IPS-18a (cell line): ENCODE results near the gene L1CAM.

ENCODE experiments used
- H3K27ac ChIP-seq: one replicate; pipeline ENCODE4 v1.5.1; 2013; ENCODE audit warnings: low read length
- H3K27me3 ChIP-seq: one replicate; pipeline ENCODE4 v1.6.1; 2013; ENCODE audit warnings: mild to moderate bottlenecking, low read length; ENCODE audit not compliant: control insufficient read depth, insufficient read depth
- H3K36me3 ChIP-seq: one replicate; pipeline ENCODE4 v1.6.1; 2013; ENCODE audit warnings: low read depth, low read length; ENCODE audit not compliant: control insufficient read depth
- H3K4me1 ChIP-seq: one replicate; pipeline ENCODE4 v1.6.1; 2013; ENCODE audit warnings: low read depth, low read length; ENCODE audit not compliant: control insufficient read depth
- H3K4me3 ChIP-seq: one replicate; pipeline ENCODE4 v1.5.1; 2013; ENCODE audit warnings: low read length
- H3K9ac ChIP-seq: one replicate; pipeline ENCODE4 v1.6.1; 2013; ENCODE audit warnings: mild to moderate bottlenecking, low read length, moderate library complexity
- H3K9me3 ChIP-seq: one replicate; pipeline ENCODE4 v1.6.1; 2013; ENCODE audit warnings: low read depth, low read length; ENCODE audit not compliant: control insufficient read depth

Gene L1CAM

DNA sequence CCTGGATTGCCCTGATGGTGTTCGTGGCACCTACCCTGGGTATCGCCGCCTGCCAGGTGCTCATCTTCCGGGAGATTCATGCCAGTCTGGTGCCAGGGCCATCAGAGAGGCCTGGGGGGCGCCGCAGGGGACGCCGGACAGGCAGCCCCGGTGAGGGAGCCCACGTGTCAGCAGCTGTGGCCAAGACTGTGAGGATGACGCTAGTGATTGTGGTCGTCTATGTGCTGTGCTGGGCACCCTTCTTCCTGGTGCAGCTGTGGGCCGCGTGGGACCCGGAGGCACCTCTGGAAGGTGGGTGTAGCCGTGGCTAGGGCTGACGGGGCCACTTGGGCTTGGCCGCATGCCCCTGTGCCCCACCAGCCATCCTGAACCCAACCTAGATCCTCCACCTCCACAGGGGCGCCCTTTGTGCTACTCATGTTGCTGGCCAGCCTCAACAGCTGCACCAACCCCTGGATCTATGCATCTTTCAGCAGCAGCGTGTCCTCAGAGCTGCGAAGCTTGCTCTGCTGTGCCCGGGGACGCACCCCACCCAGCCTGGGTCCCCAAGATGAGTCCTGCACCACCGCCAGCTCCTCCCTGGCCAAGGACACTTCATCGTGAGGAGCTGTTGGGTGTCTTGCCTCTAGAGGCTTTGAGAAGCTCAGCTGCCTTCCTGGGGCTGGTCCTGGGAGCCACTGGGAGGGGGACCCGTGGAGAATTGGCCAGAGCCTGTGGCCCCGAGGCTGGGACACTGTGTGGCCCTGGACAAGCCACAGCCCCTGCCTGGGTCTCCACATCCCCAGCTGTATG, 20.3 kb upstream of the L1CAM start:
- no peaks in the 10 kb centered on the region for H3K27me3 ChIP-seq
- H3K36me3 ChIP-seq, result no peaks in the 10 kb centered on the region
- H3K27ac ChIP-seq, result no peak overlapping the region
- no peaks in the 10 kb centered on the region for H3K4me1 ChIP-seq
- no peak overlapping the region for H3K9ac ChIP-seq
- H3K9me3 ChIP-seq, result no peaks in the 10 kb centered on the region
- no peak overlapping the region for H3K4me3 ChIP-seq

DNA sequence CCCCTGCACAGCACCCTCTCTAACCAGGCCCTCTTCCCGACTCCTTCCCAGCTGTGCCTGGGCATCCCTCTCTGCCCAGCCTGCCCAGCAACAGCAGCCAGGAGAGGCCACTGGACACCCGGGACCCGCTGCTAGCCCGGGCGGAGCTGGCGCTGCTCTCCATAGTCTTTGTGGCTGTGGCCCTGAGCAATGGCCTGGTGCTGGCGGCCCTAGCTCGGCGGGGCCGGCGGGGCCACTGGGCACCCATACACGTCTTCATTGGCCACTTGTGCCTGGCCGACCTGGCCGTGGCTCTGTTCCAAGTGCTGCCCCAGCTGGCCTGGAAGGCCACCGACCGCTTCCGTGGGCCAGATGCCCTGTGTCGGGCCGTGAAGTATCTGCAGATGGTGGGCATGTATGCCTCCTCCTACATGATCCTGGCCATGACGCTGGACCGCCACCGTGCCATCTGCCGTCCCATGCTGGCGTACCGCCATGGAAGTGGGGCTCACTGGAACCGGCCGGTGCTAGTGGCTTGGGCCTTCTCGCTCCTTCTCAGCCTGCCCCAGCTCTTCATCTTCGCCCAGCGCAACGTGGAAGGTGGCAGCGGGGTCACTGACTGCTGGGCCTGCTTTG, 19.6 kb upstream of the L1CAM start:
- no peak overlapping the region for H3K4me3 ChIP-seq
- H3K27ac ChIP-seq, result no peak overlapping the region
- H3K4me1 ChIP-seq, result no peaks in the 10 kb centered on the region
- H3K27me3 ChIP-seq, result no peaks in the 10 kb centered on the region
- H3K9me3 ChIP-seq, result no peaks in the 10 kb centered on the region
- no peaks in the 10 kb centered on the region for H3K36me3 ChIP-seq
- H3K9ac ChIP-seq, result no peak overlapping the region

DNA sequence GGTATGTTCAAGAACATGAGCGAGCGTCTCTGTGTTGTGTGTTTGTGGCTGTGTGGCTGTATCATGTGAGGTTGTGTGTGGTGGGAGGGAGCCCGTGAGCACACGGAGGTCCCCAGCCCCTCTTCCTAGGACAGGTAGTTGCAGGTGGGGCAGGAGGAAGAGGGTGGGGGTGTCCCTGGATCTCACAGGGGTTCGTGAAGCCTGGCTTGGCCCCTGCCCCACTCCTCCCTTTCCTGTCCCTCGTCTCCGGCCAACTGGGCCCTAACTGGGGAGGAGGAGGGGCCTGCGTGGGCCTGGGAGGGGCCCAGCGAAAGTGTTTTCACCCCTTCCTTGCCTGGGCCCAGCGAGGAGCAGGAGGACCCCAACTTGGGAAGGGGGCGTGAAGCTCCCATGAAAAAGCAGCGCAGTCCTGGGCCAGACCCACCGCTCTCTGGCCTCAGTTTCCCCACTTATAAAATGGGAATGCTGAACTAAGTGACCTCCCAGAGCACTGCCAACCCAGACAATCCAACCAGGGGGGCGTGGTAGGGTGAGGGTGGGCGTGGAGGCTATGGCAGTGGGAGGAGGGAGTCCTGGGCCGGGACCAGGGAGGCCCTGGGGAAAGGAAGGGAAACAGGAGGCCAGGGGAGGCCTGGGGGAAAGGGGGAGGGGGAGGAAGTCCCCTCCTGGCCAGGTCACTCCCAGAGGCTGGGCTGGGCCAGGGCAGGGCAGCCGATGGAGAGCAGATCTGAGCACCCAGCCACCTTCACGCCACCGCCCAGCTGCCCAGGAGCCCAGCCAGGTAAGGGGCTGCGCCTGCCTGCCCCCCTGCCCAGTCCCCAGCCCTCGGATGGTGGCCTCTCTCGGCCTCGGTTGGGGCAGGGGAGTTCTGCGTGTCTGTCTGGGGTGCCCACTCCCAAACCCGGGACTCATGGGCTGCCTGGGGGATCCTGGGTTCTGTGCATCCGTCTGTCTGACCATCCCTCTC, 18.3 kb upstream of the L1CAM start, which contains the start of gene AVPR2:
Gene AVPR2 (plus strand): TSS at position 683 of the 967 bp plus-strand sequence. CDS start 473 bp downstream, outside the sequence.
- Histone ChIP-seq H3K4me1 (no peaks in the 10 kb centered on the region), H3K27ac (no peak within 1 kb of the TSS), H3K27me3 (no peaks in the 10 kb centered on the region), H3K9ac (no peak within 1 kb of the TSS), H3K4me3 (no peak within 1 kb of the TSS), H3K9me3 (no peaks in the 10 kb centered on the region), H3K36me3 (no peaks in the 10 kb centered on the region)

DNA sequence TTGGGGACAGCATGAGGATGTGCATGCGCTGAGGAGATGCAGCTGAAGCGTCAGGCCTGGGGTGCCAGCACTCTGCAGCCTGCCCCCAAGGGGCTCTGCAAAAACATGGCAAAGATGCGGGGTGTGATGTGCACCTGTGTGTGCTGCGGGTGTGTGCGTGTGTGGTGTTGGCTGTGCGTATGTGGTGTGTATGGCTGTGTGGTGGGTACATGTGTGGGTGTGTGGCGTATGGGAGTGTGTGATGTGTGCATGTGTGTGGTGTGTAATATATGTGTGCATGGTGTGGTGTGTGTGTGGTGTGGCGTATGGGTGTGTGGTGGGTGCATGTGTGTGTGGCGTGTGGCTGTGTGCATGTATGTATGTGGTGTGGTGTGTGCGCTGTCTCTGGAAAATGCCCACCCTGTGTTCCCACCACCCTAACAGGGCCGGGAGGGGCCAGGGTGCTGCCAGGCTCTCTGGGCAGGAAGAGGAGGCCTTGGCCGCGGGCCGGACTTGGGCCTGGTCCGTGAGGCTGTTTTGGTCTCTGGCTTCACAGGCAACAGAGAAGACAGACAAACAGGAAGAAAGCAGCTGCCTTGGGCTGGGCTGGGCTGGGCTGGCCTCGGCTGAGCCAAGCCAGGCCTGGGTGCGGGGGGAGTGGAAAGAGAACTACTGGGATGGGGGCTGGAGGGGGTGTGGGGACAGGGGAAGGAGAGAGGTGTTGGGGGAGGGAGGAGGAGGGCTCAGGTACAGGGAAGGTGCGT, 17.4 kb upstream of the L1CAM start:
- H3K9ac ChIP-seq, result no peak overlapping the region
- no peaks in the 10 kb centered on the region for H3K27me3 ChIP-seq
- H3K4me1 ChIP-seq, result no peaks in the 10 kb centered on the region
- H3K4me3 ChIP-seq, result no peak overlapping the region
- no peak overlapping the region for H3K27ac ChIP-seq
- H3K9me3 ChIP-seq, result peaks cover 2% of the 10 kb centered on the region
- H3K36me3 ChIP-seq, result no peaks in the 10 kb centered on the region

DNA sequence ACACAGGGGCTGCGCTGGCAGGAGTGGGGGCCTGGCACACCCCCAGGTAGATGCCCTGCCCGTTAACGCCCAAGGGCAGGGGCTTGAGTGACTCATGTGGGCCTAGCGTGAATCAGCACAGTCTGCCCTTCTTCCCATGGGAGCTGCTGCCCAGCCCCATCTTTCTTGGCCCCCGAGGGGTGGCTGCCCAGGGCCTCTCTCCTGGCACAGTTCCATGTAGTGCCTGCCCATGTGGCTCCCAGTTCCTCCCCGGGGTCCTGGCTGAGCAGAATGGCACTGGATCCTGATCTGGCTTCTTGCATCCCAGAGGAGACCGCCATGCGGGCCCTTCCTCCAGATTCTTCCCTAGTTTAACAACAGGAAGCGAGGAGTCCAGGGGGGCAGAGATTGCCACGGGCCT, 16.4 kb upstream of the L1CAM start:
- Histone ChIP-seq H3K36me3 (no peaks in the 10 kb centered on the region), H3K4me3 (no peak overlapping the region), H3K27me3 (no peaks in the 10 kb centered on the region), H3K4me1 (no peaks in the 10 kb centered on the region), H3K27ac (no peak overlapping the region), H3K9me3 (peaks cover 3% of the 10 kb centered on the region), H3K9ac (no peak overlapping the region)

DNA sequence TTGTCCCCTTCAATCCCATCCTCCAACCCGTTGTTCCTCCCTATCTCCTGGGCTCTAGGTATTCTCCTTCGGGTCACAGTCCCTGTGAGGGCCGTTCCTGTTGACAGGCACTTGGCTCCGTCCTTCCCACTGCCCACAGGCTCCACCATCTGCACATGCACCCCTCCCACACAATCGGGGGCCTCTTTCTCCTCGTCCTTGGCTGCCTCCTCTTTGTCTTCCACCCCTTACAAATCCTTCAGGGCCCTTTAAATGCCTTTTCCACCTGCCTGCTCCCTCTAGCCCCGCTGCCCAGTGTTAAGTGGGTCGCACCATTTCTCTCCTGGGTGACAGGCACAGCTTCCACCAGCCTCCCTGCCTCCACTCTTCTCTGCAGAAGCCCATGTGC, 15.8 kb upstream of the L1CAM start:
- H3K27ac ChIP-seq, result no peak overlapping the region
- no peaks in the 10 kb centered on the region for H3K27me3 ChIP-seq
- no peak overlapping the region for H3K4me3 ChIP-seq
- H3K9me3 ChIP-seq, result peaks cover 3% of the 10 kb centered on the region
- H3K9ac ChIP-seq, result no peak overlapping the region
- no peaks in the 10 kb centered on the region for H3K4me1 ChIP-seq
- H3K36me3 ChIP-seq, result no peaks in the 10 kb centered on the region

DNA sequence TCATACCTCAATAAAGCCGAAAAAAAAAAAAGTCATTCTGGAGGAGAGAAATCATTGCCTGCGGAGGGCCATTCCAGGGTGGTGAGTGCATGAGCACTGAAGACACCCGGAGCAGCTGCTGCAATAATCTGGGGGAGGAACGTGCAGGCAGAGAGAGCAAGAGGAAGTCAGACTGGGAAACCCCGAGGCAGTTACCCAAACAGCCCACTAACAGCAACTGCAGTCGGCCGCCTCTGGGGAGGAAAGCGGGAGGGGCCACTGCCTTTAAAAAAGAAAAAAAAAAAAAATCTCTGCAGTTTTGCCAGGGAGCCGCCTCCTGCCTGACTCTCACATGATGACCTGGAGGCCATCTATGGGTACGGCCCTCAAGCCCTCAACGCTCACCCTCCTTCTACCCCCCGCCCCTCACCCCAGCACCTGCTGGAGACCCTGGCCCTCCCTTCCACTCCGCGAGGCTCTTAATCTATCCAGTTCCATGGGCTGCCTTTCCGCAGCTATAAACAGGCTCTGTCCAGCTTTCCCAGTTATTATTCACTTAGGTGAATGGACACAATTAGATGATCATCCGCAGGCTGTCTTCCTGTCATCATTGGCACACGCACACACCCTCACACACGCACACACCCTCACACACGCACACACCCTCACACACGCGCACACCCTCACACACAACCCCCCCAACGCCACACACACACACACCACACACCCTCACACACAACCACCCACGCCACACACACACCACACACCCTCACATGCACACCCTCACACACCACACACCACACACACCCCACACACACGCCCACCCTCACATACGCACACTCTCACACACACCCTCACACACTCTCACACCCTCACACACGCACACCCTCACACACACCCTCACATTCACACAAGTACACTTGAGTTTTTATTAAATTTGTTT, 15.1 kb upstream of the L1CAM start:
- H3K36me3 ChIP-seq, result no peaks in the 10 kb centered on the region
- no peaks in the 10 kb centered on the region for H3K27me3 ChIP-seq
- H3K9ac ChIP-seq, result no peak overlapping the region
- no peak overlapping the region for H3K27ac ChIP-seq
- peaks cover 3% of the 10 kb centered on the region for H3K9me3 ChIP-seq
- H3K4me3 ChIP-seq, result no peak overlapping the region
- no peaks in the 10 kb centered on the region for H3K4me1 ChIP-seq

DNA sequence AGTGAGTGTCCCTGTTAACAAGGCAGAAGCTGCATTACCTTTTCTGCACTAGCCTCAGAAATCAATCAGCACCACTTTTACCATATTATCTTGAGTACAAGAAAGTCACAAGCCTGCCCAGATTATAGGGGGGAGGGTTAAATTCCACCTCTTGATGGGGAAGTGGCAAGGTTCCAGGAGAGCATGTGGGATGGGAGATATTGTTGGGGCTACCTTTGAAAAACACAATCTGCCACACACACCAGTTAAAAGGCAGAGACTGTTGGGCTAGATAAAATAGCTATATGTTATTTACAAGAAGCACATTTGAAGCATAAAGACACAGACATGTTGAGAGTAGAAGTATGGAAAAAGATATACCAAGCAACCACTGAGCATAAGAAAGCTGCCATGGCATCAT, 11.9 kb upstream of the L1CAM start:
- H3K27me3 ChIP-seq, result no peaks in the 10 kb centered on the region
- no peaks in the 10 kb centered on the region for H3K4me1 ChIP-seq

DNA sequence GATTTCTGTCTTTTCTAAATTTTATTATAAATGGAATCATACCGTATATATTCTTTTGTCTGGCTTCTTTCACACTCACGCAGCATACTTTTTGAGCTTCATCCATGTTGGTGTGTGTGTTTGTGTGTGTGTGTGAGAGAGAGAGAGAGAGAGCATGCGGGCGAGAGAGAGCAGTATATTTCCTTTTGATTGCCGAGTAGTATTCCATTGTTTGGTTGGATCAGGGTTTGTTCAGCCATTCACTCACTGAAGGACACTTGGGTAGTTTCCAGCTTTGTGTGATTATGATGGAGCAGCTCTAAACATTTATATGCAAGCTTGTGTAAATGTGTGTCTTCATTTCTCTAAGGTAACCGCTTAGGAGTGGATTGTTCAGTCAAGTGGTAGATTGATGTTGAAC, 3.1 kb upstream of the L1CAM start:
- H3K4me3 ChIP-seq, result no peak overlapping the region
- H3K27me3 ChIP-seq, result peaks cover 28% of the 10 kb centered on the region
- no peak overlapping the region for H3K9ac ChIP-seq
- no peaks in the 10 kb centered on the region for H3K36me3 ChIP-seq
- H3K9me3 ChIP-seq, result peaks cover 22% of the 10 kb centered on the region
- peaks cover 5% of the 10 kb centered on the region for H3K4me1 ChIP-seq
- H3K27ac ChIP-seq, result no peak overlapping the region

More for the DNA sequence above, 11.9 kb upstream of the L1CAM start:
- Histone ChIP-seq H3K4me3 (no peak overlapping the region), H3K9ac (no peak overlapping the region), H3K9me3 (peaks cover 9% of the 10 kb centered on the region), H3K27ac (no peak overlapping the region), H3K36me3 (no peaks in the 10 kb centered on the region)

DNA sequence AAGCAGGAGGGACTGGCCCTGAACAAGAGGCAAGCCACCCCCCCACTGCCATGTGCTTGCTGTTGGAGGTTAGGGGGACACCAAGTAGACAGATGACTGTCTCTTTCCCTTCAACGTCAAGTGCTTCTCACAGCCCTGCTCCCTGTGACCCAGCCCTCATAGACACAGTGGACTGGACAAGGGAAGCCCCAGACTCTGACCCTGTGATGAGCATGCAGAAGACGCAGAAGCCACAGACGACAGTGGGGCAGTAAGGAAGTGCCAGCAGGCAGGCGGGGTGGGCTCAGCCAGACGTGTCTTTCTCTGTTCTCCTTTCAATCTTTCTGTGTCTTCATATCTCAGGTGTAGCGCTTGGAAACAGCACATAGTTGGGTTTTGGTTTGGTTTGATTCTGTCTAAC, 2.4 kb upstream of the L1CAM start:
- peaks cover 8% of the 10 kb centered on the region for H3K4me1 ChIP-seq
- H3K27me3 ChIP-seq, result peaks cover 28% of the 10 kb centered on the region
- H3K9me3 ChIP-seq, result peaks cover 18% of the 10 kb centered on the region
- H3K36me3 ChIP-seq, result no peaks in the 10 kb centered on the region
- no peak overlapping the region for H3K9ac ChIP-seq
- no peak overlapping the region for H3K4me3 ChIP-seq
- no peak overlapping the region for H3K27ac ChIP-seq
